Caco-2 (cell line): ENCODE data around the gene ISLR. TPM values are rescaled to one million over a fixed set of nuclear protein-coding genes. Genes with fewer than 3 reads are reported as not detected.

Experiments used
- BruUV-seq: library from RNA; stranded (reverse); fragments of 400-500 nt; replicated peaks from 2 replicates; lab custom pipeline; 2021; lab: Mats Ljungman, UMichigan
- CTCF ChIA-PET: fragments of 300-600 bp; sonication (Branson Sonifier 250); formaldehyde crosslinking; loops from one replicate; lab custom pipeline; 2022; ENCODE audit warnings: antibody characterized with exemption; lab: Charles Lee
- POLR2A ChIA-PET: fragments of 300-600 bp; sonication (Branson Sonifier 250); formaldehyde crosslinking; loops from one replicate; lab custom pipeline; 2022; ENCODE audit warnings: antibody characterized with exemption; lab: Charles Lee
- DNase-seq, 2 experiments: peaks; one replicate each; pipeline versions ENCODE4 v3.0.0 to v3.0.0-alpha.2; 2020 to 2022
- H3K27me3 ChIP-seq: replicated peaks from 2 replicates; pipeline ENCODE4 v1.6.0; 2011; ENCODE audit warnings: low read length; ENCODE audit not compliant: control insufficient read depth, insufficient read depth
- H3K36me3 ChIP-seq: 2 replicates; pipeline ENCODE4 v1.5.1; 2011; ENCODE audit warnings: low read length; ENCODE audit not compliant: control insufficient read depth, insufficient read depth
- H3K4me1 ChIP-seq: fragments of 250-450 bp; sonication (Bioruptor Pico); 2 replicates; pipeline ENCODE4 v1.5.1; 2020; ENCODE audit warnings: mild to moderate bottlenecking
- H3K4me3 ChIP-seq: 2 replicates; pipeline ENCODE4 v1.5.1; 2011; ENCODE audit warnings: low read depth, mild to moderate bottlenecking, control low read depth, low read length
- H3K9me3 ChIP-seq: fragments of 250-450 bp; sonication (Bioruptor Pico); 2 replicates; pipeline ENCODE4 v1.5.1; 2020; ENCODE audit warnings: mild to moderate bottlenecking, moderate library complexity
- H3K27ac Mint-ChIP-seq: one replicate; pipeline ENCODE4 v1.8.0; 2022; ENCODE audit warnings: mixed read lengths; ENCODE audit not compliant: unreplicated experiment
- H3K27me3 Mint-ChIP-seq: one replicate; pipeline ENCODE4 v1.8.0; 2022; ENCODE audit warnings: mixed read lengths; ENCODE audit not compliant: insufficient read depth, unreplicated experiment
- H3K36me3 Mint-ChIP-seq: one replicate; pipeline ENCODE4 v1.8.0; 2022; ENCODE audit warnings: mild to moderate bottlenecking, mixed read lengths; ENCODE audit not compliant: insufficient read depth, unreplicated experiment
- H3K4me1 Mint-ChIP-seq: one replicate; pipeline ENCODE4 v1.8.0; 2022; ENCODE audit warnings: low read depth, mixed read lengths; ENCODE audit not compliant: unreplicated experiment
- H3K4me3 Mint-ChIP-seq: one replicate; pipeline ENCODE4 v1.8.0; 2022; ENCODE audit warnings: mild to moderate bottlenecking, moderate library complexity, mixed read lengths; ENCODE audit not compliant: unreplicated experiment
- H3K9me3 Mint-ChIP-seq: one replicate; pipeline ENCODE4 v1.8.0; 2022; ENCODE audit warnings: mixed read lengths; ENCODE audit not compliant: unreplicated experiment
- CTCF ChIP-seq, 2 experiments: fragments of 200-600 bp in 1 of 2; IDR thresholded peaks; 1 replicate in 1 of 2; 2 replicates in 1 of 2; pipeline versions ENCODE4 v1.5.1 to v1.8.0; 2011 to 2022; ENCODE audit warnings: antibody characterized with exemption in 1 of 2, control low read depth in 1 of 2, inconsistent platforms in 1 of 2, low read depth in 1 of 2, low read length in 1 of 2, mild to moderate bottlenecking in 1 of 2, moderate library complexity in 1 of 2; ENCODE audit not compliant: insufficient read depth in 1 of 2, severe bottlenecking in 1 of 2, unreplicated experiment in 1 of 2
- intact Hi-C: fragments of 100-400 bp; cut with micrococcal nuclease; formaldehyde crosslinking; loops from one replicate; pipeline ENCODE4 v1.10.0; 2022; ENCODE audit not compliant: unreplicated experiment
- total RNA-seq: library from RNA; stranded (reverse); gene quantifications from 2 replicates; pipeline ENCODE4 v1.2.3, GENCODE V29; 2022

ISLR gene
- total RNA-seq, 1 experiment from 2014 or later, result not detected

- no peaks in the 10 kb centered on the region for H3K4me1 ChIP-seq
- BruUV-seq, result no TSS peak
- H3K36me3 ChIP-seq, result no peaks in the 10 kb centered on the region
- Mint-ChIP-seq H3K9me3 (no peaks in the 10 kb centered on the region), H3K27me3 (peaks cover 44% of the 10 kb centered on the region), H3K4me1 (no peaks in the 10 kb centered on the region), H3K27ac (no peak overlapping the region), H3K4me3 (no peak overlapping the region), H3K36me3 (no peaks in the 10 kb centered on the region)
- no peak overlapping the region for H3K4me3 ChIP-seq
- H3K27me3 ChIP-seq, result peaks cover 6% of the 10 kb centered on the region
- ChIA-PET POLR2A (no interaction called here), CTCF (no interaction called here)
- TF ChIP-seq CTCF (IDR thresholded peaks at IDR 0.05; ENCODE audit: insufficient read depth in 1 of 2, low read depth in 1 of 2, low read length in 1 of 2, severe bottlenecking in 1 of 2, unreplicated experiment in 1 of 2), result no peak
- DNase-seq, result no peak
- intact Hi-C loops, result no loop called here
- no peaks in the 10 kb centered on the region for H3K9me3 ChIP-seq
Observed at GRCh38 chr15:74133694-74134386, 39.7 kb upstream of the ISLR start.

GRCh38 chr15:74134387-74135027, 39.0 kb upstream of the ISLR start:
- CTCF ChIA-PET, result no interaction called here
- peaks cover 6% of the 10 kb centered on the region for H3K27me3 ChIP-seq

GRCh38 chr15:74135041-74135565, 38.4 kb upstream of the ISLR start:
- no peak for DNase-seq
- no TSS peak for BruUV-seq
- H3K36me3 ChIP-seq, result no peaks in the 10 kb centered on the region
- H3K9me3 Mint-ChIP-seq, result no peaks in the 10 kb centered on the region
- H3K4me3 Mint-ChIP-seq, result peak overlapping the region; percentile 42
- H3K36me3 Mint-ChIP-seq, result no peaks in the 10 kb centered on the region
- peaks cover 4% of the 10 kb centered on the region for H3K27me3 ChIP-seq
- ChIA-PET CTCF (no interaction called here), POLR2A (no interaction called here)
- intact Hi-C loops, result no loop called here
- no peaks in the 10 kb centered on the region for H3K9me3 ChIP-seq
- no peak overlapping the region for H3K27ac Mint-ChIP-seq
- H3K4me3 ChIP-seq, result no peak overlapping the region
- no peaks in the 10 kb centered on the region for H3K4me1 Mint-ChIP-seq
- peaks cover 33% of the 10 kb centered on the region for H3K27me3 Mint-ChIP-seq
- TF ChIP-seq CTCF (IDR thresholded peaks at IDR 0.05; ENCODE audit: insufficient read depth in 1 of 2, low read depth in 1 of 2, low read length in 1 of 2, severe bottlenecking in 1 of 2, unreplicated experiment in 1 of 2), result no peak
- H3K4me1 ChIP-seq, result no peaks in the 10 kb centered on the region

More at GRCh38 chr15:74134387-74135027, 39.0 kb upstream of the ISLR start:
- Mint-ChIP-seq H3K9me3 (no peaks in the 10 kb centered on the region), H3K27me3 (peaks cover 39% of the 10 kb centered on the region), H3K36me3 (no peaks in the 10 kb centered on the region), H3K27ac (no peak overlapping the region), H3K4me3 (peak overlapping the region; percentile 42), H3K4me1 (no peaks in the 10 kb centered on the region)
- Histone ChIP-seq H3K9me3 (no peaks in the 10 kb centered on the region), H3K4me3 (no peak overlapping the region), H3K36me3 (no peaks in the 10 kb centered on the region), H3K4me1 (no peaks in the 10 kb centered on the region)
- TF ChIP-seq CTCF (IDR thresholded peaks at IDR 0.05; ENCODE audit: insufficient read depth in 1 of 2, low read depth in 1 of 2, low read length in 1 of 2, severe bottlenecking in 1 of 2, unreplicated experiment in 1 of 2), result no peak
- POLR2A ChIA-PET, result no interaction called here
- intact Hi-C loops, result no loop called here
- DNase-seq, result no peak
- no TSS peak for BruUV-seq
